Fibroblast of lung (primary cell): ENCODE measurements around the gene GABRR2. TPM values are rescaled to one million over a fixed set of nuclear protein-coding genes. Genes with fewer than 3 reads are reported as not detected.

Experiments used
- DNase-seq, 2 donors: peaks; one replicate each; pipeline versions ENCODE4 v3.0.0 to v3.0.0-alpha.2; 2010; ENCODE audit warnings: low read depth in 2 of 2
- H2AFZ ChIP-seq: 2 replicates; pipeline ENCODE4 v1.5.1; 2012; ENCODE audit warnings: low read length, control low read depth, inconsistent platforms
- H3K27ac ChIP-seq: 2 replicates; pipeline ENCODE4 v1.5.1; 2011; ENCODE audit warnings: low read length, control low read depth; ENCODE audit not compliant: insufficient read depth
- H3K27me3 ChIP-seq: 2 replicates; pipeline ENCODE4 v1.5.1; 2011; ENCODE audit warnings: mild to moderate bottlenecking, low read length; ENCODE audit not compliant: control insufficient read depth, insufficient read depth
- H3K36me3 ChIP-seq: 2 replicates; pipeline ENCODE4 v1.5.1; 2011; ENCODE audit warnings: low read length; ENCODE audit not compliant: control insufficient read depth, insufficient read depth
- H3K4me1 ChIP-seq: 2 replicates; pipeline ENCODE4 v1.5.1; 2011; ENCODE audit warnings: low read length; ENCODE audit not compliant: control insufficient read depth, insufficient read depth; ENCODE audit errors: extremely low read depth
- H3K4me2 ChIP-seq: 2 replicates; pipeline ENCODE4 v1.5.1; 2011; ENCODE audit warnings: low read length, control low read depth; ENCODE audit not compliant: insufficient read depth; ENCODE audit errors: extremely low read depth
- H3K4me3 ChIP-seq, 4 experiments: fragments of 200-600 bp in 1 of 4; sonication (generic) in 1 of 4; replicated peaks in 1 of 4; 2 replicates each; pipeline ENCODE4 v1.5.1; 2011 to 2016; ENCODE audit warnings: low read length in 4 of 4, low read depth in 3 of 4, mild to moderate bottlenecking in 3 of 4, control low read depth in 2 of 4, inconsistent platforms in 1 of 4, mixed read lengths in 1 of 4; ENCODE audit not compliant: insufficient read depth in 1 of 4; ENCODE audit errors: control extremely low read depth in 1 of 4
- H3K79me2 ChIP-seq: 2 replicates; pipeline ENCODE4 v1.5.1; 2012; ENCODE audit warnings: mild to moderate bottlenecking, low read length, inconsistent platforms; ENCODE audit not compliant: control insufficient read depth, insufficient read depth
- H3K9ac ChIP-seq: 2 replicates; pipeline ENCODE4 v1.5.1; 2011; ENCODE audit warnings: mild to moderate bottlenecking, low read length, control low read depth; ENCODE audit not compliant: insufficient read depth
- H3K9me3 ChIP-seq: 2 replicates; pipeline ENCODE4 v1.5.1; 2012; ENCODE audit warnings: low read depth, low read length; ENCODE audit not compliant: control insufficient read depth, insufficient read depth
- H4K20me1 ChIP-seq: 2 replicates; pipeline ENCODE4 v1.5.1; 2011; ENCODE audit warnings: low read length; ENCODE audit not compliant: control insufficient read depth, insufficient read depth; ENCODE audit errors: extremely low read depth
- EZH2 ChIP-seq: IDR thresholded peaks from 2 replicates; pipeline ENCODE4 v1.5.1; 2012; ENCODE audit warnings: low read length, control low read depth, mild to moderate bottlenecking; ENCODE audit errors: missing control alignments
- polyA plus RNA-seq, 2 donors: library from polyadenylated mRNA; depleted of rRNA in 1 of 2; stranded (reverse) in 1 of 2; unstranded in 1 of 2; fragments of >200 nt; gene quantifications; 2 replicates each; pipeline ENCODE4 v1.2.1, GENCODE V29; 2011 to 2012; ENCODE audit warnings: missing spikeins in 1 of 2
- total RNA-seq: library from RNA; depleted of rRNA; stranded (reverse); fragments of >200 nt; gene quantifications from 2 replicates; pipeline ENCODE4 v1.2.1, GENCODE V29; 2014
- TF ChIP-seq, protein P1 (sequence below), 2 donors: IDR thresholded peaks in 1 of 2; conservative IDR thresholded peaks in 1 of 2; 1 replicate in 1 of 2; 2 replicates in 1 of 2; pipeline ENCODE4 v1.5.1; 2011 to 2012; ENCODE audit warnings: low read length in 2 of 2, control low read depth in 1 of 2, inconsistent platforms in 1 of 2, low read depth in 1 of 2, mild to moderate bottlenecking in 1 of 2

The GABRR2 gene
- total and polyA plus RNA-seq, 2 donors (not counting 1 experiment from before 2014, with no cell fraction given), result 0.05 to 0.17 TPM

GRCh38 chr6:89317067-89317466, 2.0 kb upstream of the GABRR2 start:
- H3K27me3 ChIP-seq, result no peaks in the 10 kb centered on the region
- H3K9ac ChIP-seq, result no peak overlapping the region
- H4K20me1 ChIP-seq, result no peaks in the 10 kb centered on the region
- H3K4me2 ChIP-seq, result no peak overlapping the region
- no peak overlapping the region for H2AFZ ChIP-seq
- no peak for DNase-seq
- H3K36me3 ChIP-seq, result no peaks in the 10 kb centered on the region
- H3K27ac ChIP-seq, result no peak overlapping the region
- H3K4me3 ChIP-seq, result no peak overlapping the region
- H3K9me3 ChIP-seq, result no peaks in the 10 kb centered on the region
- TF ChIP-seq, protein P1, sequence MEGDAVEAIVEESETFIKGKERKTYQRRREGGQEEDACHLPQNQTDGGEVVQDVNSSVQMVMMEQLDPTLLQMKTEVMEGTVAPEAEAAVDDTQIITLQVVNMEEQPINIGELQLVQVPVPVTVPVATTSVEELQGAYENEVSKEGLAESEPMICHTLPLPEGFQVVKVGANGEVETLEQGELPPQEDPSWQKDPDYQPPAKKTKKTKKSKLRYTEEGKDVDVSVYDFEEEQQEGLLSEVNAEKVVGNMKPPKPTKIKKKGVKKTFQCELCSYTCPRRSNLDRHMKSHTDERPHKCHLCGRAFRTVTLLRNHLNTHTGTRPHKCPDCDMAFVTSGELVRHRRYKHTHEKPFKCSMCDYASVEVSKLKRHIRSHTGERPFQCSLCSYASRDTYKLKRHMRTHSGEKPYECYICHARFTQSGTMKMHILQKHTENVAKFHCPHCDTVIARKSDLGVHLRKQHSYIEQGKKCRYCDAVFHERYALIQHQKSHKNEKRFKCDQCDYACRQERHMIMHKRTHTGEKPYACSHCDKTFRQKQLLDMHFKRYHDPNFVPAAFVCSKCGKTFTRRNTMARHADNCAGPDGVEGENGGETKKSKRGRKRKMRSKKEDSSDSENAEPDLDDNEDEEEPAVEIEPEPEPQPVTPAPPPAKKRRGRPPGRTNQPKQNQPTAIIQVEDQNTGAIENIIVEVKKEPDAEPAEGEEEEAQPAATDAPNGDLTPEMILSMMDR (conservative IDR thresholded peaks at IDR 0.05 in 1 of 2, IDR thresholded peaks at IDR 0.05 in 1 of 2; ENCODE audit: low read depth in 1 of 2, low read length in 2 of 2), result no peak
- TF ChIP-seq EZH2, result no peak
- peaks cover 10% of the 10 kb centered on the region for H3K4me1 ChIP-seq
- H3K79me2 ChIP-seq, result no peaks in the 10 kb centered on the region

DNA sequence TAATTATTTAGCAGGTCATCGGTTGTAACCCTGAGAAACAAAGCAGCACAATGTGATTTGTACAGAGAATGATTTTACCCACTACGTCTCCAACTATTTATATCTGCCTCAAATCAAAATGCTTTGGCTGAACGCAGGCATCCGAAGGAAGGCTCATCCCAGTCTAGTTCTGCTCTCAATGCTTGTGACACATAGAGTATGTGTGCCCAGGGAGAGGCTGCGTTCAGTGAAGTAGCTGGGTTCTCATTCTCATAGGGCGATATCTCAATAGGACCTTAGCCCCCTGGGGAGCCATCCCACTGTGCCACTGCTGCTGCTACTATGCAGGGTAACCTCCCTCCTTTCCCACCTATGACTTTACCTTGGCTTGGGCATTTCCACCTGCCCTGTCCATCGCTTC, 407 bp downstream of the GABRR2 start:
- H3K9ac ChIP-seq, result no peak overlapping the region
- TF ChIP-seq EZH2, result no peak
- TF ChIP-seq, protein P1 (conservative IDR thresholded peaks at IDR 0.05 in 1 of 2, IDR thresholded peaks at IDR 0.05 in 1 of 2; ENCODE audit: low read depth in 1 of 2, low read length in 2 of 2), result no peak

GRCh38 chr6:89313006-89313405, 2.1 kb downstream of the GABRR2 start:
- H4K20me1 ChIP-seq, result no peaks in the 10 kb centered on the region
- H3K27me3 ChIP-seq, result peaks cover 3% of the 10 kb centered on the region
- H3K27ac ChIP-seq, result no peak overlapping the region
- no peak overlapping the region for H3K9ac ChIP-seq
- no peaks in the 10 kb centered on the region for H3K79me2 ChIP-seq
- peak overlapping the region; percentile 1 for H3K4me2 ChIP-seq
- peaks cover 10% of the 10 kb centered on the region for H3K4me1 ChIP-seq
- H3K4me3 ChIP-seq, result no peak overlapping the region
- TF ChIP-seq, protein P1 (conservative IDR thresholded peaks at IDR 0.05 in 1 of 2, IDR thresholded peaks at IDR 0.05 in 1 of 2; ENCODE audit: low read depth in 1 of 2, low read length in 2 of 2), result no peak
- TF ChIP-seq EZH2, result no peak
- no peak overlapping the region for H2AFZ ChIP-seq
- H3K36me3 ChIP-seq, result no peaks in the 10 kb centered on the region
- peak; percentile 91 to 94 for DNase-seq
- no peaks in the 10 kb centered on the region for H3K9me3 ChIP-seq

More for the DNA sequence above, 407 bp downstream of the GABRR2 start:
- no peak for DNase-seq
- peaks cover 10% of the 10 kb centered on the region for H3K4me1 ChIP-seq
- H4K20me1 ChIP-seq, result no peaks in the 10 kb centered on the region
- H2AFZ ChIP-seq, result no peak overlapping the region
- no peaks in the 10 kb centered on the region for H3K27me3 ChIP-seq
- no peaks in the 10 kb centered on the region for H3K36me3 ChIP-seq
- H3K4me2 ChIP-seq, result no peak overlapping the region
- no peaks in the 10 kb centered on the region for H3K9me3 ChIP-seq
- H3K4me3 ChIP-seq, result no peak overlapping the region
- no peaks in the 10 kb centered on the region for H3K79me2 ChIP-seq
- no peak overlapping the region for H3K27ac ChIP-seq
